ENCODE measurements around the gene LRRC8B. TPM values are rescaled to one million over a fixed set of nuclear protein-coding genes. Genes with fewer than 3 reads are reported as not detected.

The LRRC8B gene
- total and polyA plus RNA-seq, 2 of the 13 experiments (the other 11 are each of a cell fraction or from before 2014, with no cell fraction given), result 4.9 to 7.6 TPM

DNA sequence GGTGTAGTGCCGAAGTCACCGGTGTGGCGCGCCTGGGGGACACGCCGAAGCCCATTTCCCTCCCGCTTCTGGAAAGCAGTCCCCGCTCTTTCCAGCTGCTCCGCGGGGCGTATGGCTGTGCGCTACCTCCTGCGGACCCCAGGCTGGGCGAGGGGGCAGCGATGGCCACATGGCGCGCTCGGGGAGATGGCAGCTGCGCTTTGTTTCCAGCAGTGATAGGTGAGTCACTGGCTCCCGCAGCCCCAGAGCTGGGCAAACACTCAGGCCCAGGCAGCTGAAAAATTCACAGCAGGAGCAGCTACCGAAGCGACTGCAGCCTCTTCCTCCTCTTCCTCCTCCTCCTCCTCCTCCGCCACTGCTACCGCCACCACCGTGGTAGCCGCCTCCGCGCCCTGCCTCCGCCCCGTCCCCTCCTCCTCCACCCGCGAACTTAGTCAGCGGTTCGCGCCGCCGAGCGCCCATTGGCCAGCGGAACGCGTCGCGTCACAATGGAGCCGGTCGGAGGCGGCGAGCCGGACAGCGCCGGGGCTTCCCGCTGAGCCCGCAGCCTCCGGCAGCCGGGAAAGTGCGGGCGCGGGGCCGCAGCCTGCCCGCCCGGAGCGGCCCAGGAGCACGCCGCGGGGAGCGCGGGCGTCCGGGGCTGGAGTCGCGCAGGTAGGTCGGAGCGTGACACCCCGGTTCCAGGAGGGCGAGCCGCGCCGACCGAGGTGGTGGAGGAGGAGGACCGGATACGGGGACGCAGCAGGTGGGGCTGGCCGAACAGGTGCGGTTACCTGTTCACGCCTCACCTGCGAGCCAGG is at the start of gene LRRC8B (continued):
- TF ChIP-seq ZZZ3 (CRISPR knock-in tag; IDR thresholded peaks at IDR 0.05; ENCODE audit: borderline replicate concordance), result no peak
- peak; percentile 65 for TF ChIP-seq SALL1 (CRISPR knock-in tag; IDR thresholded peaks at IDR 0.05)
- TF ChIP-seq, protein P1, sequence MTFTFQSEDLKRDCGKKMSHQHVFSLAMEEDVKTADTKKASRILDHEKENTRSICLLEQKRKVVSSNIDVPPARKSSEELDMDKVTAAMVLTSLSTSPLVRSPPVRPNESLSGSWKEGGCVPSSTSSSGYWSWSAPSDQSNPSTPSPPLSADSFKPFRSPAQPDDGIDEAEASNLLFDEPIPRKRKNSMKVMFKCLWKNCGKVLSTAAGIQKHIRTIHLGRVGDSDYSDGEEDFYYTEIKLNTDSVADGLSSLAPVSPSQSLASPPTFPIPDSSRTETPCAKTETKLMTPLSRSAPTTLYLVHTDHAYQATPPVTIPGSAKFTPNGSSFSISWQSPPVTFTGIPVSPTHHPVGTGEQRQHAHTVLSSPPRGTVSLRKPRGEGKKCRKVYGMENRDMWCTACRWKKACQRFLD (CRISPR knock-in tag; IDR thresholded peaks at IDR 0.05; ENCODE audit: borderline replicate concordance), result peak; percentile 40
- TF ChIP-seq, protein P2, sequence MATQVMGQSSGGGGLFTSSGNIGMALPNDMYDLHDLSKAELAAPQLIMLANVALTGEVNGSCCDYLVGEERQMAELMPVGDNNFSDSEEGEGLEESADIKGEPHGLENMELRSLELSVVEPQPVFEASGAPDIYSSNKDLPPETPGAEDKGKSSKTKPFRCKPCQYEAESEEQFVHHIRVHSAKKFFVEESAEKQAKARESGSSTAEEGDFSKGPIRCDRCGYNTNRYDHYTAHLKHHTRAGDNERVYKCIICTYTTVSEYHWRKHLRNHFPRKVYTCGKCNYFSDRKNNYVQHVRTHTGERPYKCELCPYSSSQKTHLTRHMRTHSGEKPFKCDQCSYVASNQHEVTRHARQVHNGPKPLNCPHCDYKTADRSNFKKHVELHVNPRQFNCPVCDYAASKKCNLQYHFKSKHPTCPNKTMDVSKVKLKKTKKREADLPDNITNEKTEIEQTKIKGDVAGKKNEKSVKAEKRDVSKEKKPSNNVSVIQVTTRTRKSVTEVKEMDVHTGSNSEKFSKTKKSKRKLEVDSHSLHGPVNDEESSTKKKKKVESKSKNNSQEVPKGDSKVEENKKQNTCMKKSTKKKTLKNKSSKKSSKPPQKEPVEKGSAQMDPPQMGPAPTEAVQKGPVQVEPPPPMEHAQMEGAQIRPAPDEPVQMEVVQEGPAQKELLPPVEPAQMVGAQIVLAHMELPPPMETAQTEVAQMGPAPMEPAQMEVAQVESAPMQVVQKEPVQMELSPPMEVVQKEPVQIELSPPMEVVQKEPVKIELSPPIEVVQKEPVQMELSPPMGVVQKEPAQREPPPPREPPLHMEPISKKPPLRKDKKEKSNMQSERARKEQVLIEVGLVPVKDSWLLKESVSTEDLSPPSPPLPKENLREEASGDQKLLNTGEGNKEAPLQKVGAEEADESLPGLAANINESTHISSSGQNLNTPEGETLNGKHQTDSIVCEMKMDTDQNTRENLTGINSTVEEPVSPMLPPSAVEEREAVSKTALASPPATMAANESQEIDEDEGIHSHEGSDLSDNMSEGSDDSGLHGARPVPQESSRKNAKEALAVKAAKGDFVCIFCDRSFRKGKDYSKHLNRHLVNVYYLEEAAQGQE (IDR thresholded peaks at IDR 0.05; ENCODE audit: borderline replicate concordance in 1 of 2, low read depth in 1 of 2, low read length in 2 of 2), result no peak
- no peak for TF ChIP-seq ZNF317 (CRISPR knock-in tag; IDR thresholded peaks at IDR 0.05)
- TF ChIP-seq, protein P3, sequence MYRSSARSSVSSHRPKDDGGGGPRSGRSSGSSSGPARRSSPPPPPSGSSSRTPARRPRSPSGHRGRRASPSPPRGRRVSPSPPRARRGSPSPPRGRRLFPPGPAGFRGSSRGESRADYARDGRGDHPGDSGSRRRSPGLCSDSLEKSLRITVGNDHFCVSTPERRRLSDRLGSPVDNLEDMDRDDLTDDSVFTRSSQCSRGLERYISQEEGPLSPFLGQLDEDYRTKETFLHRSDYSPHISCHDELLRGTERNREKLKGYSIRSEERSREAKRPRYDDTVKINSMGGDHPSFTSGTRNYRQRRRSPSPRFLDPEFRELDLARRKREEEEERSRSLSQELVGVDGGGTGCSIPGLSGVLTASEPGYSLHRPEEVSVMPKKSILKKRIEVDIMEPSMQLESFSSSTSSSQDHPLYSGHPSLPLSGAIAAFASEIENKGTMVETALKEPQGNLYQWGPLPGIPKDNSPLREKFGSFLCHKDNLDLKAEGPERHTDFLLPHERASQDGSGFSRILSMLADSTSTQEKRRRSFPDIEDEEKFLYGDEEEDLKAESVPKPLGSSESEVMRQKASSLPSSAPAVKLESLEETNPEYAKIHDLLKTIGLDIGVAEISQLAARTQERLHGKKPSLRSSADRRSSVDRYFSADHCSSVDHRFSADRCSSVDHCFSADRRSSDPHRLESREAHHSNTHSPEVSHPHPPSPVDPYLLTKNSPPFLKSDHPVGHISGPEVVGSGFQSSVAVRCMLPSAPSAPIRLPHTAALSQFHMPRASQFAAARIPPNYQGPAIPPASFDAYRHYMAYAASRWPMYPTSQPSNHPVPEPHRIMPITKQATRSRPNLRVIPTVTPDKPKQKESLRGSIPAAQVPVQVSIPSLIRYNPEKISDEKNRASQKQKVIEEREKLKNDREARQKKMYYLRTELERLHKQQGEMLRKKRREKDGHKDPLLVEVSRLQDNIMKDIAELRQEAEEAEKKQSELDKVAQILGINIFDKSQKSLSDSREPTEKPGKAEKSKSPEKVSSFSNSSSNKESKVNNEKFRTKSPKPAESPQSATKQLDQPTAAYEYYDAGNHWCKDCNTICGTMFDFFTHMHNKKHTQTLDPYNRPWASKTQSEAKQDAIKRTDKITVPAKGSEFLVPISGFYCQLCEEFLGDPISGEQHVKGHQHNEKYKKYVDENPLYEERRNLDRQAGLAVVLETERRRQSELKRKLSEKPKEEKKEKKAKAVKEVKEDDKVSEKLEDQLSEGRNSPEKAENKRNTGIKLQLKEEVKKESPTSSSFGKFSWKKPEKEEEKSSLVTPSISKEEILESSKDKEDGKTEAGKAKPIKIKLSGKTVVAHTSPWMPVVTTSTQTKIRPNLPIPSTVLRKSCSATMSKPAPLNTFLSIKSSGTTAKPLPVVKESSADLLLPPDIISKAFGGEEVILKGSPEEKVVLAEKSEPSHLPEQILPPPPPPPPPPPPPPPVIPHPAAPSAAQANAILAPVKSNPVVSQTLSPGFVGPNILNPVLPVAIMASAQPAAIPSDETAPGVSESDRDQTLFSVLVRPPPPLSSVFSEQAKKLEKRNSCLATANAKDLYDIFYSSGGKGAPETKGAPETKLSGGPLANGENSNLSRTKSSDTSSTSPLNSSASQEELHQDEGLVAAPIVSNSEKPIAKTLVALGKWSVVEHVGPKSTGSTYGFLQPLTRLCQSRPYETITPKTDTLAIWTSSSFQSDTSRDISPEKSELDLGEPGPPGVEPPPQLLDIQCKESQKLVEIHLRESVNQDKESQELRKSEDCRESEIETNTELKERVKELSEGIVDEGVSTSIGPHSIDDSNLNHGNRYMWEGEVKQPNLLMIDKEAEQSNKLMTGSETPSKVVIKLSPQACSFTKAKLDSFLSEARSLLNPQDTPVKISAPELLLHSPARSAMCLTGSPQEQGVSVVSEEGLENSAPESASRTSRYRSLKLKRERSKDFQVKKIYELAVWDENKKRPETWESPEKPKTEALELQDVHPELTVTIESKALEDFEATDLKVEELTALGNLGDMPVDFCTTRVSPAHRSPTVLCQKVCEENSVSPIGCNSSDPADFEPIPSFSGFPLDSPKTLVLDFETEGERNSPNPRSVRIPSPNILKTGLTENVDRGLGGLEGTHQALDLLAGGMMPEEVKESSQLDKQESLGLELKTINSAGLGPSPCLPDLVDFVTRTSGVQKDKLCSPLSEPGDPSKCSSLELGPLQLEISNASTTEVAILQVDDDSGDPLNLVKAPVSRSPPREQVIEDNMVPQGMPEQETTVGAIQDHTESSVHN (CRISPR knock-in tag; IDR thresholded peaks at IDR 0.05), result 0 out of 2 replicates have a peak, but pooled peaks have one; percentile 22
- no peak for TF ChIP-seq KDM1A (CRISPR knock-in tag; IDR thresholded peaks at IDR 0.05)
- TF ChIP-seq ZNF724P (CRISPR knock-in tag; IDR thresholded peaks at IDR 0.05; ENCODE audit: borderline replicate concordance), result no peak
- TF ChIP-seq RAD21 (CRISPR knock-in tag; IDR thresholded peaks at IDR 0.05), result no peak; the same call in 1 of the 2 replicates
- TF ChIP-seq, protein P4, sequence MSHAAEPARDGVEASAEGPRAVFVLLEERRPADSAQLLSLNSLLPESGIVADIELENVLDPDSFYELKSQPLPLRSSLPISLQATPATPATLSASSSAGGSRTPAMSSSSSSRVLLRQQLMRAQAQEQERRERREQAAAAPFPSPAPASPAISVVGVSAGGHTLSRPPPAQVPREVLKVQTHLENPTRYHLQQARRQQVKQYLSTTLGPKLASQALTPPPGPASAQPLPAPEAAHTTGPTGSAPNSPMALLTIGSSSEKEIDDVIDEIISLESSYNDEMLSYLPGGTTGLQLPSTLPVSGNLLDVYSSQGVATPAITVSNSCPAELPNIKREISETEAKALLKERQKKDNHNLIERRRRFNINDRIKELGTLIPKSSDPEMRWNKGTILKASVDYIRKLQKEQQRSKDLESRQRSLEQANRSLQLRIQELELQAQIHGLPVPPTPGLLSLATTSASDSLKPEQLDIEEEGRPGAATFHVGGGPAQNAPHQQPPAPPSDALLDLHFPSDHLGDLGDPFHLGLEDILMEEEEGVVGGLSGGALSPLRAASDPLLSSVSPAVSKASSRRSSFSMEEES (CRISPR knock-in tag; IDR thresholded peaks at IDR 0.05), result no peak
- TF ChIP-seq, protein P5, sequence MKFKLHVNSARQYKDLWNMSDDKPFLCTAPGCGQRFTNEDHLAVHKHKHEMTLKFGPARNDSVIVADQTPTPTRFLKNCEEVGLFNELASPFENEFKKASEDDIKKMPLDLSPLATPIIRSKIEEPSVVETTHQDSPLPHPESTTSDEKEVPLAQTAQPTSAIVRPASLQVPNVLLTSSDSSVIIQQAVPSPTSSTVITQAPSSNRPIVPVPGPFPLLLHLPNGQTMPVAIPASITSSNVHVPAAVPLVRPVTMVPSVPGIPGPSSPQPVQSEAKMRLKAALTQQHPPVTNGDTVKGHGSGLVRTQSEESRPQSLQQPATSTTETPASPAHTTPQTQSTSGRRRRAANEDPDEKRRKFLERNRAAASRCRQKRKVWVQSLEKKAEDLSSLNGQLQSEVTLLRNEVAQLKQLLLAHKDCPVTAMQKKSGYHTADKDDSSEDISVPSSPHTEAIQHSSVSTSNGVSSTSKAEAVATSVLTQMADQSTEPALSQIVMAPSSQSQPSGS (CRISPR knock-in tag; IDR thresholded peaks at IDR 0.05), result no peak
